Activated naive CD4-positive, alpha-beta T cell treated with anti-CD3 and anti-CD28 coated beads, Interleukin-2, amount 50 U/mL, for 16 hours (primary cell): ENCODE data around the gene CHST2.

Experiments
- DNase-seq: peaks from one replicate; pipeline ENCODE4 v3.0.0-alpha.2; 2020

CHST2 gene

GRCh38 chr3:143099690-143100089 lies 19.9 kb upstream of the CHST2 start:
- DNase-seq: no peak

DNA sequence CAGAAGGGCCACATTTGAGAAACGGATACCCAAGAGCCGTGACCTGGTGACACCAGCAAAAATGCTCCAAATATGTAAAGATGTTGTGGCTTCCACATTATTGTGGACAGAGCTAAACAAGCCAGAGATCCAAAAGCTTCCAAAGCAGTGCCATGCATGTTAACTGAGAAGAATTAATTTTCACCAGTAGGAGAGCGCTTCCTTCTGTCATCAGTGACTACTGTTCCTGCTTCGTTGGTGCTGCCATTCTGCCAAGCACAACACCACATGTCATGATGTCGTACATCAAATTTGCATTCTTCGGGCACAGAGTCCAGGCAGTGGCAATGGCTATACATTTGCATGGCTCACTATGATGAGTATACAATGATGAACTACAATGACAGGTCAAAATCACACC lies 19.1 kb upstream of the CHST2 start:
- DNase-seq: no peak

DNA sequence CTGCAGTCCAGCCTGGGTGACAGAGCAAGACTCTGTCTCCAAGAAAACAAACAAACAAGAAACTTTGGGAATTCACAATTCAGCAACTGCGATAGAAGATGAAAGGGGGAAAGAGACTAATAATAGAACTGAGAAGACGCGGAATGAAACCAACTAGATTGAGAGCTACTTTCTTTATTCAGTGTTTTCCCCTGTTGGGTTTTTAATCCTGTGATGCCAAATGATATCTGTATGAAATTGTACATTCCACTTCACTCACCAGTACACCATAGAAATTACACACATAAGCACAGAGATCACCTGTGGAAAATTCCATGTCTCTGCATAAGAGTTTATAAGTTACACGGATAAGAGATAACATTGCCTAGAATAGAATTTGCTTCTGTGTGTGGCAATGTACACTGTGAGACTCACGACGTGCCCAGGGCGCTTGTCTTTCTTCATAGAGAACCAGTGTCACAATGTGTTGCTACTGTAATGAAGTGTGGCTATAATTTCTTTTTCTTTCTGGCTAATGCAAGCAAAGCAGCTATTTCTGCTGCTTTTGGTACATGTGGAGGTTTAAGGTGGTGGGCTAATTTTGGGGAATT lies 17.7 kb upstream of the CHST2 start:
- DNase-seq: no peak

- no peak for DNase-seq
These were observed 15.9 kb upstream of the CHST2 start for GRCh38 chr3:143103652-143104051.

DNA sequence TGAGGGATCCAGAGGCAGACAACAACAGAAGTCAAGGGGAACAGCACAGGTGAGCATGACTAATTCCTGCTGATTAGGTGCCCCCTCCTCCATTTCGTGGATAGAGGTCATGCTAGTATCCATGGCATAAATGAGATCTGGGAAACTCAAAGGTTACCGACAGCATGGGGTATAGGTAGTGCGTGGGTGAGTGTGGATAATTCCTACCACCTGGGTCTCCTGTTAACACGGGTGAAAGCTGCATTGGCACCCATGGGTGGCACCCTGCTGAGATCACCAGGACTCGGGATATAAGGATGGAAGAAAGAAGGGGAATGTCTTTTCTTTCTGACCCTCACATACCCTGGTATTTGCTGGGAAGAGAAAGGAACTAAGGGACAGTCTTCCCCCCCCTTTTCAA lies 14.4 kb upstream of the CHST2 start:
- no peak for DNase-seq

GRCh38 chr3:143109861-143110260 lies 9.7 kb upstream of the CHST2 start:
- no peak for DNase-seq

GRCh38 chr3:143110371-143110770 lies 9.2 kb upstream of the CHST2 start:
- DNase-seq: no peak

- DNase-seq: no peak
These were observed 952 bp upstream of the CHST2 start for GRCh38 chr3:143118630-143119008.

GRCh38 chr3:143119974-143120715 lies 574 bp downstream of the CHST2 start:
- peak; percentile 37 for DNase-seq

GRCh38 chr3:143120716-143121240 lies 1.2 kb downstream of the CHST2 start:
- DNase-seq: peak; percentile 57

DNA sequence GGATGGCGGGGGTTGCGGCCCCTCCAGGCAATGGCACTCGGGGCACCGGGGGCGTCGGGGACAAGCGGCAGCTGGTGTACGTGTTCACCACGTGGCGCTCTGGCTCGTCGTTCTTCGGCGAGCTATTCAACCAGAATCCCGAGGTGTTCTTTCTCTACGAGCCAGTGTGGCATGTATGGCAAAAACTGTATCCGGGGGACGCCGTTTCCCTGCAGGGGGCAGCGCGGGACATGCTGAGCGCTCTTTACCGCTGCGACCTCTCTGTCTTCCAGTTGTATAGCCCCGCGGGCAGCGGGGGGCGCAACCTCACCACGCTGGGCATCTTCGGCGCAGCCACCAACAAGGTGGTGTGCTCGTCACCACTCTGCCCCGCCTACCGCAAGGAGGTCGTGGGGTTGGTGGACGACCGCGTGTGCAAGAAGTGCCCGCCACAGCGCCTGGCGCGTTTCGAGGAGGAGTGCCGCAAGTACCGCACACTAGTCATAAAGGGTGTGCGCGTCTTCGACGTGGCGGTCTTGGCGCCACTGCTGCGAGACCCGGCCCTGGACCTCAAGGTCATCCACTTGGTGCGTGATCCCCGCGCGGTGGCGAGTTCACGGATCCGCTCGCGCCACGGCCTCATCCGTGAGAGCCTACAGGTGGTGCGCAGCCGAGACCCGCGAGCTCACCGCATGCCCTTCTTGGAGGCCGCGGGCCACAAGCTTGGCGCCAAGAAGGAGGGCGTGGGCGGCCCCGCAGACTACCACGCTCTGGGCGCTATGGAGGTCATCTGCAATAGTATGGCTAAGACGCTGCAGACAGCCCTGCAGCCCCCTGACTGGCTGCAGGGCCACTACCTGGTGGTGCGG lies 1.9 kb downstream of the CHST2 start:
- peak; percentile 76 for DNase-seq

DNA sequence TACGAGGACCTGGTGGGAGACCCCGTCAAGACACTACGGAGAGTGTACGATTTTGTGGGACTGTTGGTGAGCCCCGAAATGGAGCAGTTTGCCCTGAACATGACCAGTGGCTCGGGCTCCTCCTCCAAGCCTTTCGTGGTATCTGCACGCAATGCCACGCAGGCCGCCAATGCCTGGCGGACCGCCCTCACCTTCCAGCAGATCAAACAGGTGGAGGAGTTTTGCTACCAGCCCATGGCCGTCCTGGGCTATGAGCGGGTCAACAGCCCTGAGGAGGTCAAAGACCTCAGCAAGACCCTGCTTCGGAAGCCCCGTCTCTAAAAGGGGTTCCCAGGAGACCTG lies 2.5 kb downstream of the CHST2 start:
- DNase-seq: no peak

GRCh38 chr3:143122608-143123352 lies 3.2 kb downstream of the CHST2 start:
- no peak for DNase-seq

DNA sequence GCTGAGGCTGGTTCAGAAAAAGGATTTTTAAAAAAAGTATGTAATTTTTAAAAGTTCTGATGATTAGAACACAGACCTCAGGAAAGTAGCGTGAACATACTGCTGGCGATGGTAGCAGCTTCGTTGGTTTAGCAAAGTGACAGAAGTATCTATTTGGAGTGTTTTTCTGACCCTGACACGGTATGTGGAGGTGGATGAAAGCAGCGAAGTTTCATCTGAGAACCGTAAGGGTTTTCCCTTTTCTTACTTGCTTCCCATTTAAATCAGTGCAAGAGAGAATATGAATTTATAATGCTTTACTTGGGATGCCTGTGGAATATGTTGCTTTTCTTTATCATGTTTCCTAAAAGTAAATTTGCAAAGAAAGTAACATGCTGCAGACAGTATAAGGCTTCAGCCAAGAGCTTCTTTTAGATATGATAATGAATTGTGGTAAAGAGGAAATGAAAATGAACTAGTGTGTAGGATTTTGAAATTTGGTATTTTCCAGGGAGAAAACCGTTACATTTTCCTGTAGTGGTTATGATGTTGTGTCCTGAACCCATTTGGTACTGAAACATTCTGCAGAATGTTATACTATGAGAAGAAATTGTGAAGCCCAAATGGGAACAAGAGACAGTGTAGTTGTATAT lies 3.9 kb downstream of the CHST2 start:
- no peak for DNase-seq

GRCh38 chr3:143124601-143125520 lies 5.3 kb downstream of the CHST2 start:
- DNase-seq: no peak

DNA sequence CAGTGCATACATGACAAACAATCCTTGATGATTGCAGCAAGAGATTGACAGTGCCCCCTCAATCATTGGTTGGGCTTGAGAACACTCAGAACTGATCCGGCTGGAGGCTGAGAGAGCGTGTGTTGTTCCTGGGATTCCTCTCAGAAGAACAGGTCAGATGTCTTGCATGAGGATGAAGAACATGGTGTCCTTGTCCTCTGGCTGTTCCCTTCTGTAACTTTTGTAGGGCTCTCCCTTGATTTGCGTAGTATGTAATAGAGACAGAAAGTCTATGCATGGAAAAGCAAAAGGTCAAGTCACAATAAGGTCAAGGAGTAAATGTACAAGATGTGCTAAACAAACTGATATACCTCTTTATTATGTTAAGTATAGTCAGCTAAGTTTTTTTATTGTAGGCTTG lies 8.2 kb downstream of the CHST2 start:
- no peak for DNase-seq

- DNase-seq: no peak
These were observed 8.8 kb downstream of the CHST2 start for GRCh38 chr3:143128227-143128955.

DNA sequence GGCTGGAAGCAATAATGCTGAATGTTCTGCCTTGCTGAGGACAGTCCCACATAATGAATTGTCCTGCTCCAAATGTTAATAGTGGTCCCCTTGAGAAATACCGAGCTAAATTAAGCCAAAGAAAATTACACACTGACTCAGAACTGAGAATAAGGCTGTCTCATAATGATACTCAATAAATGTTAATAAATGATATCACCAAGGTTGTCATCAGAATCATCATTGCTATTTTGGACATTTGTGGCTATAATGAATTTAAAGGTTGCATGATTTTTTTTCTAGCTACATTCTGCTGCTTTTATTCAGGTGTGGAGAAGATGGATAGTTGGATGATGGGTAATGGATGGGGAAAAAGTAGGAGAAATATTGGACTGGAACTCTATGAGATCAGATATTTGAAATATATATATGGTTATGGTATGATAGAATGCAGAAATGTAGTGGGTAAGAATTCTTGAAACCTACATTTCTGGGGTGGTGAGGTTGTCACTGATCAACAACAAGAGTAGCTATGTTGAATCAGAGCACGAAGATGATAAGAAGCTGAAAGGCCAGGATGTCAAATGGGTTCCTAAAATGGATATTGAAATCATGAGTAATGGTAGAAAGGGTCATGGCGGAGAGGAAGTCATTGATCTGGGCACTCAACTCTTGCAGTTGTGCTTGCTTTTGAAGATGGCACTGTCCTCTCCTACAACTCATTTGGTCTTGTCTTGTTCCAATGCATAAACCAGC lies 12.8 kb downstream of the CHST2 start:
- no peak for DNase-seq

GRCh38 chr3:143134471-143134870 lies 14.9 kb downstream of the CHST2 start:
- no peak for DNase-seq

DNA sequence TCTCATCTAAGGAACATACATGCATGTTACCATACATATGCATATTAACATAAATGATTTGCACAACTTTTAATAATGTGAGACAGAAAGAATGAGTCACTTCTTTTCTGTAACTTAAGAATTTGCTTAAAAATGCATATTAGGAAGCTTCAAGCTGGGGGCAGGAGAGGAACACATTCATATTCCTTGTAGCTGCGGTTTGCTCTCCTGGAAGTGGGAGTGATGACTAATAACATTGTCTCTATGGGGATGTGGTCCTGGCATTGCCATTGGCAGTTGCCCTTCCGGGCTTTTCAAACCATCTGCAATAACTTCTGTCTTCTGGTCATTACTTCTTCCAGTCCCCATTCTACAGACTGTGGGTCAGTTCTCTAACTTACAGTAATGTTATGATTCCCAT lies 15.6 kb downstream of the CHST2 start:
- DNase-seq: no peak
